ENCODE data around the gene MAPT.

DNA sequence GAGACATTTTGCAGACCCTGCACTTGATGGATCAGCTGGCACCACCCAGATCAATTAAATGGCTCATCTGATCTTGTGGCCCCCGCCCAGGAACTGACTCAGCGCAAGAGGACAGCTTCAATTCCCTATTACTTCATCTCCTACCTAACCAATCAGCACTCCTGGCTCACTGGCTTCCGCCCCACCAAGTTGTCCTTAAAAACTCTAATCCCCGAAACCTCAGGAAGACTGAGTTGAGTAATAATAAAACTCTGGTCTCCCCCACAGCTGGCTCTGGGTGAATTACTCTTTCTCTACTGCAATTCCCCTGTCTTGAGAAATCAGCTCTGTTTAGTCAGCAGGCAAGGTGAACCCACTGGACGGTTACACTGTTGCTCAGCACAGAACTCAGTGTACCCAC, 26.1 kb upstream of the MAPT start:
- TF ChIP-seq CTCF (IDR thresholded peaks at IDR 0.05; ENCODE audit: insufficient read depth, low read depth, low read length) (no peak), EZH2 (IDR thresholded peaks at IDR 0.05; ENCODE audit: insufficient read depth, low read length) (no peak)

Data from astrocyte (in vitro differentiated cells and primary cell).